ENCODE results near the gene ALG13.
A peak's percentile ranks its signal among the peaks of the same experiment; 100 is the strongest.

Gene ALG13

DNA sequence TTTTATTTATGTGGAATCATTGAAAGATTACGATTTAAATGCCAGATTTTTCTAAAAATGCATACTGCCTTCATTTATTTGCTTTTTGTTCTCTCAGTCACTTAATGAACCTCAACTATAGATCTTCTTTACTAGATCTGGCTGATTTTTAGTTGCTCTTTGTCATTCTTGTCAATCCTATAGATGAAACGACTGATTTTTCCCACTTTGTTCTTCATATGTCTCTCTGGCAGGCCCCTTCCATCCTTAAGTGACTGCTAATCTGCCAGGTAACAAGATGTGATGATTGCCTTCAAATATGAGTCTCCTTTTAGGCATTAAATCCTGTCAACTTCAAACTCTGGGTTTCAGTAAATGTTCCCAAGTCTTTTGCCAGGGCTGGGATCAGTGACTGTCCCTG lies 61.0 kb downstream of the ALG13 start (continued):
- no peak for TF ChIP-seq ZBTB21 (tag by site-specific recombination; IDR thresholded peaks at IDR 0.05)
- TF ChIP-seq ZNF561 (tag by site-specific recombination; IDR thresholded peaks at IDR 0.05; ENCODE audit: borderline replicate concordance), result no peak

DNA sequence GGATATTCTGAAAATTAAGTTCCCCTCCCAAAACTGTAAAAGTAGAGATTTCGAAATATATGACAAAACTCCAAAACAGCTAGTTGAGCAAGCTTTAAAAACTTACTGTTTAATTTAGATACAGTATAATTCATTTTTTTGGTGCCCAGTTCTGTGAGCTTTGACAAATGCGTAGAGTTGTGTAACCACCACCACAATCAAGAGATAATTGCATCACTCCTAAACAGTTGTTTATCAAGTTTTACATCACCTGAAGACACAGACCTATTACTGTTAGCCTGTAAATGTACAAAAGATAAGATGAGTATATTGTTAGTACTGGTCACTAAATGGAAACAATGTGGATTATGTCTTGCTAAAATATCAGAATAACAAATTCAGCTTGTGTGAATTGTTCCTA lies 62.3 kb downstream of the ALG13 start:
- no peaks in the 10 kb centered on the region for H3K4me1 ChIP-seq (ENCODE audit: control insufficient read depth, insufficient read depth, low read length)
- ChIA-PET CTCF (interaction anchor here (1.2 kb wide), 1 partner anchor 9 kb away, joined by 4 read pairs; no protein-coding TSS in a partner anchor), POLR2A (no interaction called here)
- TF ChIP-seq HOXC10 (CRISPR knock-in tag; IDR thresholded peaks at IDR 0.05) (no peak), ZNF664 (tag by site-specific recombination; IDR thresholded peaks at IDR 0.05) (0 out of 2 replicates have a peak, but pooled peaks have one; percentile 41), HOXA7 (CRISPR knock-in tag; IDR thresholded peaks at IDR 0.05; ENCODE audit: borderline replicate concordance) (no peak), ZBTB48 (tag by site-specific recombination; IDR thresholded peaks at IDR 0.05) (no peak)
- H3K27ac ChIP-seq (ENCODE audit: extremely low read depth, low read depth, low read length), result no peak overlapping the region
- H3K4me3 ChIP-seq (ENCODE audit: low read depth, low read length), result no peak overlapping the region
- H3K9me3 ChIP-seq (ENCODE audit: control insufficient read depth, insufficient read depth, low read depth, low read length), result no peaks in the 10 kb centered on the region
- H3K36me3 ChIP-seq (ENCODE audit: control insufficient read depth in 2 of 2, insufficient read depth in 1 of 2, low read length in 2 of 2), result peaks cover 18 to 45% of the 10 kb centered on the region in 2 experiments

GRCh38 chrX:111756486-111756885 lies 75.5 kb downstream of the ALG13 start:
- no peak overlapping the region for H3K4me3 ChIP-seq (ENCODE audit: low read depth, low read length)
- CTCF ChIA-PET, result no interaction called here
- no peaks in the 10 kb centered on the region for H3K9me3 ChIP-seq (ENCODE audit: control insufficient read depth, insufficient read depth, low read depth, low read length)
- H3K27ac ChIP-seq (ENCODE audit: extremely low read depth, low read depth, low read length), result no peak overlapping the region
- POLR2A ChIA-PET, result interaction anchor here (0.6 kb wide), 1 partner anchor 15 kb away, joined by 6 read pairs; no protein-coding TSS in a partner anchor
- H3K36me3 ChIP-seq (ENCODE audit: control insufficient read depth in 2 of 2, insufficient read depth in 1 of 2, low read length in 2 of 2), result peaks cover 8 to 22% of the 10 kb centered on the region in 2 experiments
- no peak for TF ChIP-seq REPIN1 (tag by site-specific recombination; IDR thresholded peaks at IDR 0.05; ENCODE audit: low read depth)
- no peak for TF ChIP-seq ZNF530 (tag by site-specific recombination; IDR thresholded peaks at IDR 0.05; ENCODE audit: low read depth)
- TF ChIP-seq KLF8 (tag by site-specific recombination; IDR thresholded peaks at IDR 0.05), result no peak
- TF ChIP-seq RBAK (tag by site-specific recombination; IDR thresholded peaks at IDR 0.05), result no peak
- H3K4me1 ChIP-seq (ENCODE audit: control insufficient read depth, insufficient read depth, low read length), result no peaks in the 10 kb centered on the region

DNA sequence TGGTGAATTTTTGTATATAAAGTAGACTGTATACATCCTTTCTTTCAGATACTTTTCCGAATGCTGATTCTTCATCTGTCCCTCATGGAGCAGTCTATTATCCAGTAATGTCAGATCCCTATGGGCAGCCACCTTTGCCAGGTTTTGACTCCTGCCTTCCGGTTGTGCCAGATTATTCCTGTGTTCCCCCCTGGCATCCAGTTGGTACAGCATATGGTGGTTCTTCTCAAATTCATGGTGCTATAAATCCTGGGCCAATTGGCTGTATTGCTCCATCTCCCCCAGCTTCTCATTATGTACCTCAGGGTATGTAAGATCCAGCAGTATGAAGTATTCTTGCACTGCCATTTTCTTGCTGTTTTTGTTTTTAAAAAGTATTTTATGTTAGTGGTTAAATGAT lies 78.7 kb downstream of the ALG13 start:
- POLR2A ChIA-PET, result no interaction called here
- H3K4me1 ChIP-seq (ENCODE audit: control insufficient read depth, insufficient read depth, low read length), result no peaks in the 10 kb centered on the region
- no peak overlapping the region for H3K27ac ChIP-seq (ENCODE audit: extremely low read depth, low read depth, low read length)
- TF ChIP-seq ZNF654 (tag by site-specific recombination; IDR thresholded peaks at IDR 0.05; ENCODE audit: low read depth) (no peak), ZNF670 (tag by site-specific recombination; IDR thresholded peaks at IDR 0.05; ENCODE audit: low read depth) (no peak), RBAK (tag by site-specific recombination; IDR thresholded peaks at IDR 0.05) (no peak)
- peaks cover 8 to 13% of the 10 kb centered on the region in 2 experiments; a peak in 1 of 3 replicates for H3K36me3 ChIP-seq (ENCODE audit: control insufficient read depth in 2 of 2, insufficient read depth in 1 of 2, low read length in 2 of 2)
- H3K4me3 ChIP-seq (ENCODE audit: low read depth, low read length), result no peak overlapping the region
- CTCF ChIA-PET, result interaction anchor here (0.5 kb wide), 1 partner anchor 315 kb away, joined by 4 read pairs; no protein-coding TSS in a partner anchor
- no peaks in the 10 kb centered on the region for H3K9me3 ChIP-seq (ENCODE audit: control insufficient read depth, insufficient read depth, low read depth, low read length)

- CTCF ChIA-PET, result no interaction called here
- POLR2A ChIA-PET, result no interaction called here
Measured at GRCh38 chrX:111761578-111762135, 80.7 kb downstream of the ALG13 start.

More at GRCh38 chrX:111761578-111762135, 80.7 kb downstream of the ALG13 start:
- Histone ChIP-seq H3K9me3 (ENCODE audit: control insufficient read depth, insufficient read depth, low read depth, low read length) (no peaks in the 10 kb centered on the region; the same call in 1 of the 2 replicates), H3K36me3 (ENCODE audit: control insufficient read depth in 2 of 2, insufficient read depth in 1 of 2, low read length in 2 of 2) (peaks cover 13 to 17% of the 10 kb centered on the region in 2 experiments; a peak in 2 of 3 replicates), H3K4me1 (ENCODE audit: control insufficient read depth, insufficient read depth, low read length) (no peaks in the 10 kb centered on the region), H3K4me3 (ENCODE audit: low read depth, low read length) (no peak overlapping the region), H3K27ac (ENCODE audit: extremely low read depth, low read depth, low read length) (no peak overlapping the region)
- TF ChIP-seq, protein P1, sequence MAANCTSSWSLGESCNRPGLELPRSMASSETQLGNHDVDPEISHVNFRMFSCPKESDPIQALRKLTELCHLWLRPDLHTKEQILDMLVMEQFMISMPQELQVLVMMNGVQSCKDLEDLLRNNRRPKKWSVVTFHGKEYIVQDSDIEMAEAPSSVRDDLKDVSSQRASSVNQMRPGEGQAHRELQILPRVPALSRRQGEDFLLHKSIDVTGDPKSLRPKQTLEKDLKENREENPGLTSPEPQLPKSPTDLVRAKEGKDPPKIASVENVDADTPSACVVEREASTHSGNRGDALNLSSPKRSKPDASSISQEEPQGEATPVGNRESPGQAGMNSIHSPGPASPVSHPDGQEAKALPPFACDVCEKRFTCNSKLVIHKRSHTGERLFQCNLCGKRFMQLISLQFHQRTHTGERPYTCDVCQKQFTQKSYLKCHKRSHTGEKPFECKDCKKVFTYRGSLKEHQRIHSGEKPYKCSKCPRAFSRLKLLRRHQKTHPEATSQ (tag by site-specific recombination; IDR thresholded peaks at IDR 0.05), result no peak
- TF ChIP-seq ZNF555 (tag by site-specific recombination; conservative IDR thresholded peaks at IDR 0.05), result no peak
- no peak for TF ChIP-seq ZNF214 (tag by site-specific recombination; IDR thresholded peaks at IDR 0.05; ENCODE audit: borderline replicate concordance)
- TF ChIP-seq ZNF658 (tag by site-specific recombination; IDR thresholded peaks at IDR 0.05), result no peak
- TF ChIP-seq ZFP41 (tag by site-specific recombination; IDR thresholded peaks at IDR 0.05; ENCODE audit: borderline replicate concordance), result no peak
- no peak for TF ChIP-seq ZNF558 (tag by site-specific recombination; IDR thresholded peaks at IDR 0.05)
- TF ChIP-seq ZNF350 (tag by site-specific recombination; IDR thresholded peaks at IDR 0.05), result no peak
- no peak for TF ChIP-seq ZNF501 (tag by site-specific recombination; IDR thresholded peaks at IDR 0.05)

Measured in HEK293 (cell line).